KMS-11 (cell line): ENCODE data around the gene SLC35G6.
"Not testable (repeated sequence)": the region's sequence is repeated elsewhere in the genome, so short reads cannot be mapped to it uniquely, and the experiment has no call there.

Experiments used
- H2AFZ ChIP-seq: fragments of 200-600 bp; sonication (generic); 2 replicates; pipeline ENCODE4 v1.6.1; 2016; ENCODE audit warnings: antibody characterized with exemption, mixed run types, low read depth
- H3K27ac ChIP-seq: fragments of 200-600 bp; sonication (generic); 2 replicates; pipeline ENCODE4 v1.6.1; 2016; ENCODE audit warnings: mild to moderate bottlenecking, mixed run types
- H3K27me3 ChIP-seq: fragments of 200-600 bp; sonication (generic); 2 replicates; pipeline ENCODE4 v1.6.1; 2017; ENCODE audit warnings: mild to moderate bottlenecking, low read depth, mixed run types, moderate library complexity; ENCODE audit not compliant: insufficient read depth
- H3K36me3 ChIP-seq: fragments of 200-600 bp; sonication (generic); 2 replicates; pipeline ENCODE4 v1.6.1; 2017; ENCODE audit warnings: mild to moderate bottlenecking, mixed run types; ENCODE audit not compliant: insufficient read depth
- H3K4me1 ChIP-seq: fragments of 200-600 bp; sonication (generic); 2 replicates; pipeline ENCODE4 v1.6.1; 2016; ENCODE audit warnings: mild to moderate bottlenecking, low read depth, mixed run types; ENCODE audit not compliant: poor library complexity, severe bottlenecking
- H3K4me2 ChIP-seq: fragments of 200-600 bp; sonication (generic); 2 replicates; pipeline ENCODE4 v1.7.0; 2016; ENCODE audit warnings: mild to moderate bottlenecking, mixed run types
- H3K4me3 ChIP-seq: fragments of 200-600 bp; sonication (generic); IDR thresholded peaks from 2 replicates; pipeline ENCODE4 v1.6.1; 2017; ENCODE audit warnings: low read depth, low read length, mixed read lengths; ENCODE audit not compliant: insufficient read depth
- H3K79me2 ChIP-seq: fragments of 200-600 bp; sonication (generic); 2 replicates; pipeline ENCODE4 v1.6.1; 2016; ENCODE audit warnings: low read depth, mixed run types; ENCODE audit not compliant: insufficient read depth
- H3K9ac ChIP-seq: fragments of 200-600 bp; sonication (generic); 2 replicates; pipeline ENCODE4 v1.6.1; 2016; ENCODE audit warnings: mild to moderate bottlenecking, mixed run types
- H4K20me1 ChIP-seq: fragments of 200-600 bp; sonication (generic); 2 replicates; pipeline ENCODE4 v1.6.1; 2016; ENCODE audit warnings: mild to moderate bottlenecking, mixed run types; ENCODE audit not compliant: insufficient read depth
- TF ChIP-seq, protein P1 (sequence below): fragments of 200-600 bp; sonication (generic); conservative IDR thresholded peaks from 2 replicates; pipeline ENCODE4 v1.6.1; 2017; ENCODE audit warnings: low read depth, mild to moderate bottlenecking, antibody characterized with exemption, low read length, moderate library complexity, mixed read lengths

SLC35G6 gene

DNA sequence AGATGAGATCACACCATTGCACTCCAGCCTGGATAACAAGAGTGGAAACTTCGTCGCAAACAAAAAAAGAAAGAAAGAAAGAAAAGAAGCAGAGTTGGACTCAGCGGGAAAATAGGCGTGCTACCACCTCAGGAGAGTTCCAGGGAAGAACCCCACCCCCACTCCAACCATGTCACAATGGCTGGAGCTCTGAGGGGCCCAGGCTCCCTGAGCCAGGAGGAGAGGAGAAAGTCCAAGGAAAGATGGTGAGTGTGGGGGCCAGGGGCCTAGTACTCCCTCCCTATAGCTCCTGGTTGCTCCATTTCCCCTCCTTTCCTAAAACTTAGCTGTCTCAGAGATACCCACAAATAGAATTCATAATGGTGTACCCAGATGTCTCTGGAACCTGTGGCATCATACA is at the start of gene SLC35G6:
SLC35G6 (plus strand) TSS at position 172 of the 400 bp plus-strand sequence; CDS start at position 243, 71 bp downstream.
- not testable (repeated sequence) for H3K27me3 ChIP-seq, H3K4me1 ChIP-seq
- peaks cover 14% of the 10 kb centered on the region for H3K79me2 ChIP-seq

DNA sequence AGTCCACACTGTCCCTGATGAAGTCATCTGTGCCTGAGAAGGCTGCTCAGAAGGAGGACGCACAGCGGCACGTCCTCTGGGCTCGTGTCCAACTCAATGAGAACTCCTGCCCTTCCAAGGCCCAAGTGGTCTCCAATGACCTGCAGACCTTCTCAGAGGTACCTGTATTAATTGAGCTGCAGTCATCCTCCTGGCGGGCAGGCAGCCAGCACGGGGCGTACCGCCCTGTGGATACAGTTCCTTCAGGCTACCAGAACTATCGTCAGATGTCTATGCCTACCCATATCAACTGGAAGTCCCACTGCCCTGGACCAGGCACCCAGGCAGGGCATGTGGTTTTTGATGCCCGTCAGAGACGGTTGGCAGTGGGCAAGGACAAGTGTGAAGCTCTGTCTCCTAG is 49.0 kb upstream of the SLC35G6 start:
- no peak overlapping the region for H3K27ac ChIP-seq
- H3K4me1 ChIP-seq: no peaks in the 10 kb centered on the region
- TF ChIP-seq, protein P1, sequence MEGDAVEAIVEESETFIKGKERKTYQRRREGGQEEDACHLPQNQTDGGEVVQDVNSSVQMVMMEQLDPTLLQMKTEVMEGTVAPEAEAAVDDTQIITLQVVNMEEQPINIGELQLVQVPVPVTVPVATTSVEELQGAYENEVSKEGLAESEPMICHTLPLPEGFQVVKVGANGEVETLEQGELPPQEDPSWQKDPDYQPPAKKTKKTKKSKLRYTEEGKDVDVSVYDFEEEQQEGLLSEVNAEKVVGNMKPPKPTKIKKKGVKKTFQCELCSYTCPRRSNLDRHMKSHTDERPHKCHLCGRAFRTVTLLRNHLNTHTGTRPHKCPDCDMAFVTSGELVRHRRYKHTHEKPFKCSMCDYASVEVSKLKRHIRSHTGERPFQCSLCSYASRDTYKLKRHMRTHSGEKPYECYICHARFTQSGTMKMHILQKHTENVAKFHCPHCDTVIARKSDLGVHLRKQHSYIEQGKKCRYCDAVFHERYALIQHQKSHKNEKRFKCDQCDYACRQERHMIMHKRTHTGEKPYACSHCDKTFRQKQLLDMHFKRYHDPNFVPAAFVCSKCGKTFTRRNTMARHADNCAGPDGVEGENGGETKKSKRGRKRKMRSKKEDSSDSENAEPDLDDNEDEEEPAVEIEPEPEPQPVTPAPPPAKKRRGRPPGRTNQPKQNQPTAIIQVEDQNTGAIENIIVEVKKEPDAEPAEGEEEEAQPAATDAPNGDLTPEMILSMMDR: no peak
- H3K4me2 ChIP-seq: no peak overlapping the region
- no peaks in the 10 kb centered on the region for H3K27me3 ChIP-seq
- H2AFZ ChIP-seq: no peak overlapping the region
- H3K4me3 ChIP-seq: no peak overlapping the region
- H3K9ac ChIP-seq: no peak overlapping the region
- H3K79me2 ChIP-seq: no peaks in the 10 kb centered on the region
- H4K20me1 ChIP-seq: no peaks in the 10 kb centered on the region
- H3K36me3 ChIP-seq: no peaks in the 10 kb centered on the region

More for the DNA sequence above, at the start of gene SLC35G6:
- H3K4me2 ChIP-seq, H4K20me1 ChIP-seq, H3K4me3 ChIP-seq, H2AFZ ChIP-seq, H3K36me3 ChIP-seq, H3K9ac ChIP-seq, H3K27ac ChIP-seq: not testable (repeated sequence)

DNA sequence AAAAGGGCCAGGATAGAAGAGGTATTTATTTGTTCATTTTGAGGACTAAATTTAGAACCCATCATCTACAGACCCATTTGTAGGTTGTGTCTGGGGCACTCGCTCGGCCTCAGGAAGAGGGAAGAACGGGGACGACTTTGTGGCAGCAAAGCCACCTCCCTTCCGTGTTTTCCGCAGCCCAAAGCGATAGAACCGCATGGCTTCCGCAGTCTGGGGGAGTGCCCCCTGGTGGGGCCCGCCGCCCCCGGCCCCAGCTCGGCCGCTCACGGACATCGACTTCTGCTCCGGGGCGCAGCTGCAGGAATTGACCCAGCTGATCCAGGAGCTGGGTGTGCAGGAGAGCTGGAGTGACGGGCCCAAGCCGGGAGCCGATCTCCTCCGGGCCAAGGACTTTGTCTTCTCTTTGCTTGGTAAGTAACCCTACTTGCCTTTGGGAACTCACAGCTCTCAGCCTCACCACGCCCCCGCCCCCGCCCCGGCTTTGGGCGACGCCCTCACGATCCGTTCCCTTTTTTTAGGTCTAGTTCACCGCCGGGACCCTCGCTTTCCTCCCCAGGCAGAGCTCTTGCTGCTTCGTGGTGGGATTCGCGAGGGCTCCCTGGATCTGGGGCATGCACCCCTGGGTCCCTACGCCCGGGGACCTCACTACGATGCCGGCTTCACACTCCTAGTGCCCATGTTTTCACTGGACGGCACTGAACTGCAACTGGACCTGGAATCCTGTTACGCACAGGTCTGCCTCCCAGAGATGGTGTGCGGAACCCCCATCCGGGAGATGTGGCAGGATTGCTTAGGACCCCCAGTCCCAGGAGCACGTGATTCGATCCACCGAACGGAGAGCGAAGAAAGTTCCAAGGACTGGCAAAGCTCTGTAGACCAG is 45.3 kb upstream of the SLC35G6 start:
- no peak overlapping the region for H3K27ac ChIP-seq
- H3K4me2 ChIP-seq: no peak overlapping the region
- H3K27me3 ChIP-seq: no peaks in the 10 kb centered on the region
- H3K36me3 ChIP-seq: no peaks in the 10 kb centered on the region
- no peaks in the 10 kb centered on the region for H4K20me1 ChIP-seq
- peak overlapping the region; percentile 30; the same call in 1 of the 2 replicates for H2AFZ ChIP-seq
- H3K4me3 ChIP-seq: no peak overlapping the region
- TF ChIP-seq, protein P1: no peak
- no peak overlapping the region for H3K9ac ChIP-seq
- no peaks in the 10 kb centered on the region for H3K4me1 ChIP-seq
- no peaks in the 10 kb centered on the region for H3K79me2 ChIP-seq

DNA sequence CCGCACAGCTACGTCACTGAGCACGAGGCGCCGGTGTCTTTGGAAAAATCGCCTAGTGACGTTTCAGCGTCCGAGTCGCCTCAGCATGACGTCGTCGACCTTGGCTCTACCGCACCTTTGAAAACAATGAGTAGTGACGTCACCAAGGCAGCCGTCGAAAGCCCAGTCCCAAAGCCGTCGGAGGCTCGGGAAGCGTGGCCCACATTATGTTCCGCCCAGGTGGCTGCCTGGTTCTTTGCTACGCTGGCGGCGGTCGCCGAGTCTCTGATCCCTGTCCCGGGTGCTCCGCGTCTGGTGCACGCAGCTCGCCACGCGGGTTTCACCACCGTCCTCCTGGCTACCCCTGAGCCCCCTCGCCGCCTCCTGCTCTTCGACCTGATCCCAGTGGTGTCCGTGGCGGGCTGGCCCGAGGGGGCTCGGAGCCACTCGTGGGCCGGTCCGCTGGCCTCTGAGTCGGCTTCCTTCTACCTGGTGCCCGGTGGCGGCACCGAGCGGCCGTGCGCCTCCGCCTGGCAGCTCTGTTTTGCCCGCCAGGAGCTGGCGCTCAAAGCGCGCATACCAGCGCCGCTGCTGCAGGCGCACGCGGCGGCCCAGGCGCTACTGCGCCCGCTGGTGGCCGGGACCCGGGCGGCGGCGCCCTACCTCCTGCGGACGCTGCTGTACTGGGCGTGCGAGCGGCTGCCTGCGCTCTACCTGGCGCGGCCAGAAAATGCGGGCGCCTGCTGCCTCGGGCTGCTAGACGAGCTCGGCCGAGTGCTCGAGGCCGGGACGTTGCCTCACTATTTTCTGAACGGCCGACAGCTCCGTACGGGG is 44.5 kb upstream of the SLC35G6 start:
- no peak overlapping the region for H3K27ac ChIP-seq
- H3K36me3 ChIP-seq: no peaks in the 10 kb centered on the region
- H3K4me1 ChIP-seq: no peaks in the 10 kb centered on the region
- H2AFZ ChIP-seq: no peak overlapping the region
- no peaks in the 10 kb centered on the region for H3K79me2 ChIP-seq
- no peak overlapping the region for H3K9ac ChIP-seq
- H3K4me2 ChIP-seq: no peak overlapping the region
- H3K27me3 ChIP-seq: no peaks in the 10 kb centered on the region
- H4K20me1 ChIP-seq: no peaks in the 10 kb centered on the region
- TF ChIP-seq, protein P1: no peak
- no peak overlapping the region for H3K4me3 ChIP-seq
